ENCODE data around the gene FYCO1.

The FYCO1 gene

DNA sequence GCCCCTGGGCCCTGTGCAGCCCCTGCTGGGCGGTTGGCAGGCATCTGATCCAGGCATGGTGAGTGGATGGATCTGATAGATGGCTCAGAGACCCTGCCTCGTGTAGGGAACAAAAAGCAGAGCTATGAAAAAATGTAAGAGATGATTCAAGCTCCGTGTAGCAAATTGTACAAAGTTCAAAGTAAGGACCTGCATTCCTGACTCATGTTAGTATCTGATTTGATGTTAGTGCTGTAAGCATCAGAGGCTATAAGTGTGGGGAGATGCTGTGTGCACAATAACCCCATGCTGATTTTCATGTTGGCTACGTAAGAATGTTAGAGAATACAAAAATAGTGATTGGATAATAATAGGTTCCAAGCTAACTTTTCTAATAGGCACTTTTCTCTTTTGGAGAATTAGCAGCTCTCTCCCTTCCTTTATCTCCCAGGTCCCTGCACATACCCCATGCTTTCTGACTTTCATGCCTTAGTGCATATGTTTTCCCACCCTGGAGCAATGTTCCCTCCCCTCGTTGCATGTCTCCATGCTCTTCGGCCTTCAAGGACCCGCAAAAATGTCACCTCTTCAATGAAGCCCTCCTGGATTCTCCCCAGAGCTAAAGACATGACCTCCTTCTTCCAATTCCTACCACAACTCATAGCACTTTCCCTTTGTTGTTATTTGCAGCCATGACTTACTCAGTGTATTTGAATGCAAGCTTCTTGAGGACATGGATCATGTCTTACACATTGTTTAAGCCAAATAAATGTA is 107.7 kb downstream of the FYCO1 start:
- DNase-seq (ENCODE audit: low read depth, low spot score): no peak

- no peak for DNase-seq (ENCODE audit: low read depth, low spot score)
Measured at GRCh38 chr3:45887285-45887684, 108.3 kb downstream of the FYCO1 start.

DNA sequence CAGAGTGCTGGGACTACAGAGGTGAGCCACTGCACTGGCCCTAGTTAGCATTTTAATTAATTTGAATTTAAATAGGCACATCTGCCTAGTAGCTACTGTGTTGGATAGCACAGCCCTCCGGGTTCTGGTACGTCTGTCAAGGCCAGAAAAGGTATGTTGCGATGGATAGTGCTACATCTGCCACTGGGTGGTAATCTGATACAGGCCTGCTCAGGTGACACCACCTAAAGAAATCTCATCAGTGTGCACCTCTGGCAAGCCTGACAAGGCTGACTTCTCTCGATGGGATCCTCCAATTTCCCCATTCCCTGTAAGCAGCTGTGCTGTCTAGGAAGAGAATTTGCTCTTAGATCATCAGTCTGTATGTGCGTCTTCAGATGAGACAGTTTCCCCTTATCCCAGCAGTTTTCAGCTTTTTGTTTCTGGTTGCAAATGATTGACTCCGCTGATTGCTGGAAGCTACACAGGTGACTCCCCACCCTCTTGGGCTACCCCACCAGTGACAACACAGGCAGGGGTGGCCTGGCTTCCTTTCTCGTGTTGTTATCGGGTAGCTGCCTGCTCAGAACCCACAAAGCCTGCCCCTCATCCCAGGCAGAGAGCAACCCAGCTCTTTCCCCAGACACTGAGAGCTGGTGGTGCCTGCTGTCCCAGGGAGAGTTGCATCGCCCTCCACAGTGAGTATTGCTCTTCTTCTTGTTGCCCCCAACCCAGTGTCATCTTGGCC is 109.5 kb downstream of the FYCO1 start, which contains the start of gene CCR9:
TSS of gene CCR9 (plus strand) at position 565 of the 727 bp plus-strand sequence. CDS start 8,391 bp downstream, outside the sequence.
- DNase-seq (ENCODE audit: low read depth, low spot score): no peak

GRCh38 chr3:45884368-45885201 is 111.0 kb downstream of the FYCO1 start:
- no peak for DNase-seq (ENCODE audit: low read depth, low spot score)

DNA sequence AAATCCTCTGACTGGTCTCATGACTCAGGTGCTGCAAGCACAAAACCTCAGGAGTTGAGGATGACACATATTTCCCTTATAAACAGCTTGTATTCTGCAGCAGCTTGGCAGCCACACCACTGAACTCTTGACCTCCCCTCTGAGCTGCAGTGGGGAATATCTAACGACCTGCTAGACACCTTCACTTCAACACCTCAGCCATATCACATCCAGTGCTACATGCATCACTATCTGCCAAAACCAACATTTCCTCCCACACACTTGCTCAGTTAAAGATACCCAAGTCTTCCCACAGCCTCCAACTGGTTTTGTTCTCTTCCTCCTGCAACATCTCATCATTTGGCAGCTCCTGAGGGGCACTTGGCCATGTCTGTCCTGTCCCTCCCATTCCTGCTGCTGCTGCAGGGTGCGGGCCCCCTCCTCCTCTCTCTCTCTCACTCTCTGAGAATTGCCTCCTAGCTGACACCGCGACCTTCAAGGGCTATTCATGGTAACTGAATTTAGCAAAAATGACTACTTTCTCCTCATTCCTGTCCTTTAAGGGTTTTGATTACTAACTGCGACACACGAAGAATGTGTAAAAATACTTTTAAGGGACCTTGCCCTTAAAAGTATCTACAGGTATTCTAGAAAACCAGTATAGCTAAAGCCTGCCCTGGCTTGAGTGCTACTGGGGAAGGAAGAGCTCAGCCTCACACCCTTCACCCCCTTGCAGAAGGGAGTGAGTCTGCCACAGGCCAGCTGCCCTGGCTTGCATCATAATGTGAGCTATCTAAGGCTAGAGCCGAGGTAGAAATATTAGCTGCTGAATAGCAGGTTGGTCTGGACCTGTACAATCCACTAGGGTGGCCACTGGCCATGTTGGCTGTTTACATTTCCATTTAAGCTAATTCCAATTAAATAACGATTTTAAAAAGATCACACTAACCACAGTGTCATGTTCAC is 114.3 kb downstream of the FYCO1 start:
- no peak for DNase-seq (ENCODE audit: low read depth, low spot score)

GRCh38 chr3:45880725-45881077 is 114.9 kb downstream of the FYCO1 start:
- no peak for DNase-seq (ENCODE audit: low read depth, low spot score)

GRCh38 chr3:45878124-45878523 is 117.5 kb downstream of the FYCO1 start:
- DNase-seq (ENCODE audit: low read depth, low spot score): no peak

DNA sequence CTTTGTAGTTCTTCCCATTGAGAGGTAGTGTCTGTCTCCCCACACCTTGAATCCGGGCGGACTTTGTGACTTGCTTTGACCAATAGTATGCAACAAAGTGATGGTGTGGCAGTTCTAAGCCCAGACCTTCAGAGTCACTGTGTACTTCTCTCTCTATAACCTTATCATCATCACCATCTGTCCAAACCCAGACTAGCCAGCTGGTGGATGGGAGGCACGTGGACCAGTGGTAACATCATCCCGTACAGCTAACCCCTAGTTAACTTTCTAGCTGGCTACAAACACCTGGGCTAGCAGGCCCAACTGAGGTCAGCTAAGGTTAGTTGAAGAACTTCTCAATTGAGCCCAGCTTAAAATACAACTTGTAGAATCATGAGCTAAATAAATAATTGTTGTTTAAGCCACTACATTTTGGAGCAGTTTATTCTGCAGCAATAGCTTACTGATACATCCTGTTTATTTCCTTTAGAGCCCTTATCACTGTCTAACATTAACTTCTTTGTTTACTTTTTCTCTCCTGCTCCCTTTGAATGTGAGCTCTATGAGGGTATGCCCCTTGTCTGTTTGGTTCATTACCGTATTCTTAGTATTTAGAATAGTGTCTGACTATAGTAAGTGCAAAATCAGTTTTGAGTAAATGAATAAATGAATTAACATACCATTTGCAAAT is 120.8 kb downstream of the FYCO1 start:
- no peak for DNase-seq (ENCODE audit: low read depth, low spot score)

DNA sequence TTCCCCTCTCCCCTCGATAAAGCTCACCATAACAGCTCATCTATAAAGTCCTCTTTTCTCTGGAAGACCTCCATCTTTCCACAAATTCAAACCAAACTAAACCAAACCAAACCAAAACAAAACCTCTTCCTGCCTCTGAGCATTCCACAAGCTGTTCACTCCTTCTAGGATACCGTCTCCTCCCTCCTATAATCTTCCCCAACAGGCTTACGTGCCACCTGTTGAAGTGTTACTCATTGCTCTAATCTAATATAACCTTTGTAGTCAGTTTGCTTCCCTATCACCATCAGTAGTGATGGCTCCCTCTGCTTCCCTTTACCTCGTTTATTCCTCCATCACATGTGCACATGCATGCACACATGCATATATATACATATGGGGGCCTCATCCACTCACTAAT is 122.0 kb downstream of the FYCO1 start:
- no peak for DNase-seq (ENCODE audit: low read depth, low spot score)

- no peak for DNase-seq (ENCODE audit: low read depth, low spot score)
Measured at GRCh38 chr3:45873036-45873435, 122.6 kb downstream of the FYCO1 start.

DNA sequence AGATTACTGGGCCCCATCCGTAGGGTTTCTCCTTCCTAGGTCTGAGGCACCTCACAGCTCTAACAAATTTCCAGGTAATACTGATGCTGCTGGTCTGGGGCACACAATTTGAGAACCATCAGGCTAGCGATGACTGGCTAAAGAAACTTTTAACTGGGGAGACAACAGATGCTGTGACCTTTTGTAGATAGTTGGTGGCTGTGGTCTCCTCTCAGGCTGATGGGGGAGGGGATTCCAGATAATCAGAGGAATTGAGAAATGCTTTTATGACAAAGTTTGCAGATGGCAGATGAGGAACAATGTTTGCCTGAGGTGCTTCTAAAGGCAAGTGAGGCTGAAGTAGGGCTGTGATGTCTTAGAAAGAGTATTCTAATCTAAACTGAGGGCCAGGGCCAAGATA is 123.1 kb downstream of the FYCO1 start:
- no peak for DNase-seq (ENCODE audit: low read depth, low spot score)

DNA sequence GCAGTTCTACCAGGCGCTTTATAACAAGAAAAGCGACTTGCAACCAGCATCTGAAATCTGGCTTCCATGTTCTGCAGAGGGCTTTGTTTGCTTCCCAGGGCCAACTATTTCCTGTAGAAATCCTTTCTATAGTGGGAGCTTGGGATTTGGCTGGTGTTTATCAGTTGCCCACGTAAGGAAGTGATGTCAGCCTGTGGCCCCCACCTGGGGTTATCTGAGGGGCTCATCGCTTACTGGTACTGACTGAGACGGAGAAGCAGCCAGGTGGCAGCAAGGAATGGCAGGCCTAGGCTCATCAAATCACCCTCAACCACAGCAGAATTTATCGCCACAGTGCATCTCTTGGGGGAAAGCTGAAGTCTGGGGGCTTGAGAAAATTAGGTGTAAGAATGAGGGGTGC is 123.8 kb downstream of the FYCO1 start:
- no peak for DNase-seq (ENCODE audit: low read depth, low spot score)

DNA sequence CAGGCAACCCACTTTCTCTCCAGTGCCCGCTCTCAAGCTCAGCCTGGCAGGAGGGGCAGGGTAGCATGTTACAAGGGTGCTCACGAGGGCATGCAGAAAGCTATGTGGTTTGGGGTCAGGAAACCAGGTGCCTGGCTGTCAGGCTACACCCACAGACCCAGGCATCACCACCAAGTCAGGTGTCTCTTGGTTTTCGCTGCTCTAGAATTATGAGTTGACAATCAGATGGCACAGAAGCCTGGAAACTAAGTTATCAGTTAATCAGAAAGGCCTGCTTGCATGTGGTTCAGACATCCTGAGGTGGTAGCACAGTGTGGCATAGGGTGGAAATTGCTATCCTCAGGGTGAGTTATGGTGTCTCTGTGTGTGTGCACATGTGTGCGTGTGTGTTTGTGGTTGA is 125.5 kb downstream of the FYCO1 start:
- DNase-seq (ENCODE audit: low read depth, low spot score): no peak

DNA sequence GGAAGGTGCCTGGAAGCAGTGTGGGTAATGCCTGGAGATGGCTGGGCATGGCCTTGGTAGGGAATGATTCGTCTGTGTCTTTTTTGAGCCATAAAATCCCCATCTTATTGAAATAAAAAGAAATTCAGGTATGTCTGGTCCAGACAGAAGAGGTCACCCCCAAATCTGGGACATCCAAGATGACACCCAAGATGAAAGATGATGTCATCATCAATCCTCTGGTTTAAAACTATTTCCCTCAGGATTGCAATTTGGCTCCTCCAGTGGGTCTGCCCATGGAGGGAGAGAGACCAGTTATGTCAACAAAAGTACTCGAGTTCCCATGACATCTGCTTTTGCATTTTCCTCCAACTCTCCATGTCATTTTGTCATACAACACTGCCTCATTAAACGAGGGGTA is 126.0 kb downstream of the FYCO1 start:
- DNase-seq (ENCODE audit: low read depth, low spot score): no peak

DNA sequence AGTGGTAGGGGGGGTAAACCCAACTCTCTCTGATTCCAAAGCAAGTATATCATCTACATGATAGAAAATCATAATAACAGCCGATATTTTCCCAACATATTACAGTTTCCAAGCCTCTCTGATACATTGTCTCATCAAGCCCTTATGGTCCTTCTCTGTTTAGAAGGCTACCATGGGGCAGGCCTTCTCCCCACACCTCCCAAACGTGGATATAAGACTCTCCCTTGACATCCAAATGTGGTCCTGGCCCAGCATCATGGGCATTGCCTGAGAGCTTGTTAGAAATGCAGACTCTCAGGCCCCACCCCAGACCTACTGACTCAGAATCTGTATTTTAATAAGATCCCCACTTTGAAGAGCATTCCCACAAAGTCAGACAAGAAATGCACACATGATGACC is 127.0 kb downstream of the FYCO1 start:
- DNase-seq (ENCODE audit: low read depth, low spot score): no peak

DNA sequence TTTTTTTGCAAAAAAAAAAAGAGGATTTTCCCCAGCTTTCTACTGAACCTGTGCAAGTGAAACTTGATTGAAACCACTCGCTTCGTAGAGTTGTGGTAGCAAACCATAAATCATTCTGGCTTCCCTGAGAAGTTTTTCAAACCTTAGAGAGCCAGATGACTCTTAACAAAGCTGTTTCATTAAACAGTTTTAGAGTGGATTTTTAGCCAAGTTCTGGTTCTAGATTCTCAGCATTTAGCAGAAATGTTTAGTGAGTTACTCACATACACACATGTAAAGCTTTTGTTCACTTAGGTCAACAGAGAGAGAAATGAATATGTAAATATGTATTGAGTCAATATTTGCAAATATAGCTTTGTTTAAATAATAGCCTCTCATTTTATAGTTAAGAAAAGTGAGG is 127.4 kb downstream of the FYCO1 start:
- DNase-seq (ENCODE audit: low read depth, low spot score): no peak

Data from smooth muscle cell of the brain vasculature (primary cell).